ENCODE results near the gene ABR.

ABR gene

GRCh38 chr17:1159431-1160180, 20.2 kb downstream of the ABR start:
- H3K4me2 ChIP-seq (ENCODE audit: low read length): no peak overlapping the region
- H3K27ac ChIP-seq (ENCODE audit: low read length): no peak overlapping the region
- H2AFZ ChIP-seq (ENCODE audit: low read depth, low read length): no peak overlapping the region
- TF ChIP-seq, protein P1, sequence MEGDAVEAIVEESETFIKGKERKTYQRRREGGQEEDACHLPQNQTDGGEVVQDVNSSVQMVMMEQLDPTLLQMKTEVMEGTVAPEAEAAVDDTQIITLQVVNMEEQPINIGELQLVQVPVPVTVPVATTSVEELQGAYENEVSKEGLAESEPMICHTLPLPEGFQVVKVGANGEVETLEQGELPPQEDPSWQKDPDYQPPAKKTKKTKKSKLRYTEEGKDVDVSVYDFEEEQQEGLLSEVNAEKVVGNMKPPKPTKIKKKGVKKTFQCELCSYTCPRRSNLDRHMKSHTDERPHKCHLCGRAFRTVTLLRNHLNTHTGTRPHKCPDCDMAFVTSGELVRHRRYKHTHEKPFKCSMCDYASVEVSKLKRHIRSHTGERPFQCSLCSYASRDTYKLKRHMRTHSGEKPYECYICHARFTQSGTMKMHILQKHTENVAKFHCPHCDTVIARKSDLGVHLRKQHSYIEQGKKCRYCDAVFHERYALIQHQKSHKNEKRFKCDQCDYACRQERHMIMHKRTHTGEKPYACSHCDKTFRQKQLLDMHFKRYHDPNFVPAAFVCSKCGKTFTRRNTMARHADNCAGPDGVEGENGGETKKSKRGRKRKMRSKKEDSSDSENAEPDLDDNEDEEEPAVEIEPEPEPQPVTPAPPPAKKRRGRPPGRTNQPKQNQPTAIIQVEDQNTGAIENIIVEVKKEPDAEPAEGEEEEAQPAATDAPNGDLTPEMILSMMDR (IDR thresholded peaks at IDR 0.05; ENCODE audit: low read depth, low read length): no peak
- no peak for TF ChIP-seq EZH2phosphoT487 (IDR thresholded peaks at IDR 0.05; ENCODE audit: low read depth)
- H3K27me3 ChIP-seq (ENCODE audit: low read depth, low read length): no peaks in the 10 kb centered on the region
- H4K20me1 ChIP-seq (ENCODE audit: insufficient read depth, low read length): peaks cover 21% of the 10 kb centered on the region
- no peak overlapping the region for H3K4me3 ChIP-seq (ENCODE audit: low read length)
- H3K79me2 ChIP-seq (ENCODE audit: low read length): peaks cover 41% of the 10 kb centered on the region
- peaks cover 3% of the 10 kb centered on the region for H3K36me3 ChIP-seq (replicated peaks; ENCODE audit: low read depth, low read length)
- no peak overlapping the region for H3K9ac ChIP-seq (ENCODE audit: low read length)
- H3K9me3 ChIP-seq (ENCODE audit: insufficient read depth, low read length): no peaks in the 10 kb centered on the region
- no peaks in the 10 kb centered on the region for H3K4me1 ChIP-seq (ENCODE audit: low read length)

DNA sequence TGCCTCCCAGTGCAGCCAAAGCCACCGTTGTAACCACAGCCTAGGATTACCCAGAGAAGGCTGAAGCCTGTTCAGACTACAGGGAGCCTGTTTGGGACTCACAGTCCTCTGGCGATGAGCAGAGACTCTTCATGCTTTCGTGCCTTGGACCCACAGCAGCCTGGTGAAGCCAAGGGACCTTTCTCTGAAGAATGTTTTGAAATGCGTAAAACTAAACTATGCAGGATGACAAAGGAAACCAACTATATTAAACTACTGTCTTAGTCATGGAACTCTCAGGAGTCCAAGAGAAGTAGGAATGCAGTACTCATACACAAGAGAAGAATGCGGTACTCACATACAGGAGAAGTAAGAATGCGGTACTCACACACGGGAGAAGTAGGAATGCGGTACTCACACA, 20.9 kb downstream of the ABR start:
- no peak overlapping the region for H3K4me3 ChIP-seq (ENCODE audit: low read length)
- peaks cover 21% of the 10 kb centered on the region for H4K20me1 ChIP-seq (ENCODE audit: insufficient read depth, low read length)
- no peak overlapping the region for H3K4me2 ChIP-seq (ENCODE audit: low read length)
- peaks cover 3% of the 10 kb centered on the region for H3K36me3 ChIP-seq (replicated peaks; ENCODE audit: low read depth, low read length)
- no peak overlapping the region for H3K9ac ChIP-seq (ENCODE audit: low read length)
- no peaks in the 10 kb centered on the region for H3K4me1 ChIP-seq (ENCODE audit: low read length)
- H3K9me3 ChIP-seq (ENCODE audit: insufficient read depth, low read length): no peaks in the 10 kb centered on the region
- peaks cover 42% of the 10 kb centered on the region for H3K79me2 ChIP-seq (ENCODE audit: low read length)
- H2AFZ ChIP-seq (ENCODE audit: low read depth, low read length): no peak overlapping the region
- TF ChIP-seq, protein P1 (IDR thresholded peaks at IDR 0.05; ENCODE audit: low read depth, low read length): no peak
- no peak for TF ChIP-seq EZH2phosphoT487 (IDR thresholded peaks at IDR 0.05; ENCODE audit: low read depth)
- H3K27me3 ChIP-seq (ENCODE audit: low read depth, low read length): no peaks in the 10 kb centered on the region
- no peak overlapping the region for H3K27ac ChIP-seq (ENCODE audit: low read length)

DNA sequence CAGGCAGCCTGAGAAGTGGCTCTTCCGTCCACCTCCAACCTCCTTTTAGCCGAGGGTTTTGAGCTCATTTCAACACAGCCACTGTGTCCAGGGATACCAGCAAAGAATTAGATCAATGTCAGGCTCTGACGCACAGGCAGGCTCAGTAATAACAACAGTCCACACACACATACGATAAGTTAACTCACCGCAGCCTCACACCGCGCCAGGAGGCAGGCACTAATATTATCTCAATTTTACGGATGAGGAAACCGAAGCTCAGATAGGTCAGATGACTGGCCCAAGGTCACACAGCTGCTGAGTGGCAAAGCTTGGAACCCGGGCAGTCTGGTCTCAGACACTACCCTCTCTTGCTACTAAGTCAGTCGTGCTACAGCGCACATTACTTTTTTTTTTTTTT, 22.9 kb downstream of the ABR start:
- no peak overlapping the region for H3K4me2 ChIP-seq (ENCODE audit: low read length)
- peaks cover 15% of the 10 kb centered on the region; the same call in 1 of the 2 replicates for H4K20me1 ChIP-seq (ENCODE audit: insufficient read depth, low read length)
- H3K27ac ChIP-seq (ENCODE audit: low read length): no peak overlapping the region
- H3K9ac ChIP-seq (ENCODE audit: low read length): no peak overlapping the region
- peaks cover 30% of the 10 kb centered on the region for H3K79me2 ChIP-seq (ENCODE audit: low read length)
- H2AFZ ChIP-seq (ENCODE audit: low read depth, low read length): no peak overlapping the region
- no peaks in the 10 kb centered on the region for H3K4me1 ChIP-seq (ENCODE audit: low read length)
- H3K9me3 ChIP-seq (ENCODE audit: insufficient read depth, low read length): no peaks in the 10 kb centered on the region
- TF ChIP-seq EZH2phosphoT487 (IDR thresholded peaks at IDR 0.05; ENCODE audit: low read depth): no peak
- H3K4me3 ChIP-seq (ENCODE audit: low read length): no peak overlapping the region
- H3K36me3 ChIP-seq (replicated peaks; ENCODE audit: low read depth, low read length): peaks cover 3% of the 10 kb centered on the region
- H3K27me3 ChIP-seq (ENCODE audit: low read depth, low read length): no peaks in the 10 kb centered on the region

DNA sequence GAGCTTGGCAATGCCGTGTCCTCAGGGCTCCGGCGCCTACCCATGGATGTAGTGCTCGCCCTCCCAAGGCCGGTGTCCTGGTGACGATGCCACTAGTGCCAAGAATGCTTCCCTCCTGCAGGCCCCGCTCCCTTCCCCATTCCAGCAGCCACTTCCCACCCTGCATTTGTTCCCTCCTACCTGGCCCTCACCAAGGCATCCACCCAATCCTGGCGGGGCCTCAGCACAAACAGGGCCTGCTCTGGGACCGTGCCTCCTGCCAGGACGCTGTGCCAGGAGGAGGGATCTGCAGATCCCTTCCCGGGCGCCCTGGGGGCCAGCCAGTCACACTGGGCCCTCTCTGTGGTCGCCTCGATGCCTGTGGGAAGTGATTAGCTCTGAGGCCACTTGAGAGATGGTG, 25.1 kb downstream of the ABR start:
- Histone ChIP-seq H3K79me2 (ENCODE audit: low read length) (peaks cover 25% of the 10 kb centered on the region), H4K20me1 (ENCODE audit: insufficient read depth, low read length) (peaks cover 9% of the 10 kb centered on the region; the same call in 1 of the 2 replicates), H2AFZ (ENCODE audit: low read depth, low read length) (no peak overlapping the region), H3K4me2 (ENCODE audit: low read length) (no peak overlapping the region), H3K4me1 (ENCODE audit: low read length) (no peaks in the 10 kb centered on the region), H3K9ac (ENCODE audit: low read length) (no peak overlapping the region), H3K4me3 (ENCODE audit: low read length) (no peak overlapping the region), H3K36me3 (replicated peaks; ENCODE audit: low read depth, low read length) (peaks cover 3% of the 10 kb centered on the region), H3K27me3 (ENCODE audit: low read depth, low read length) (no peaks in the 10 kb centered on the region), H3K27ac (ENCODE audit: low read length) (no peak overlapping the region), H3K9me3 (ENCODE audit: insufficient read depth, low read length) (no peaks in the 10 kb centered on the region)
- TF ChIP-seq, protein P1 (IDR thresholded peaks at IDR 0.05; ENCODE audit: low read depth, low read length): no peak
- no peak for TF ChIP-seq EZH2phosphoT487 (IDR thresholded peaks at IDR 0.05; ENCODE audit: low read depth)

Data from OCI-LY3 (cell line).